Transverse colon (tissue), 4 donors: ENCODE measurements around the gene VGF. TPM values are rescaled to one million over a fixed set of nuclear protein-coding genes. Genes with fewer than 3 reads are reported as not detected.
"Not testable (repeated sequence)": the region's sequence is repeated elsewhere in the genome, so short reads cannot be mapped to it uniquely, and the experiment has no call there.

ENCODE experiments used
- DNase-seq: peaks from one replicate; pipeline ENCODE4 v3.0.0-alpha.2; 2019
- H3K27ac ChIP-seq, 4 donors: fragments of 200-600 bp; sonication (generic); 2 replicates each; pipeline ENCODE4 v1.5.1; 2016 to 2018; ENCODE audit warnings: inconsistent platforms in 4 of 4
- H3K27me3 ChIP-seq: fragments of 200-600 bp; sonication (generic); 2 replicates; pipeline ENCODE4 v1.5.1; 2017; ENCODE audit warnings: inconsistent platforms
- H3K36me3 ChIP-seq, 4 donors: fragments of 200-600 bp; sonication (generic); 2 replicates each; pipeline ENCODE4 v1.5.1; 2017 to 2019; ENCODE audit warnings: inconsistent platforms in 4 of 4
- H3K4me1 ChIP-seq, 4 donors: fragments of 200-600 bp; sonication (generic); 2 replicates each; pipeline ENCODE4 v1.5.1; 2017 to 2020; ENCODE audit warnings: inconsistent platforms in 4 of 4
- H3K4me3 ChIP-seq, 4 donors: fragments of 200-600 bp; sonication (generic); 1 replicate in 1 of 4; 2 replicates in 3 of 4; pipeline versions ENCODE4 v1.5.1 to v1.6.1; 2017 to 2019; ENCODE audit warnings: inconsistent platforms in 4 of 4
- H3K9me3 ChIP-seq, 2 donors: fragments of 200-600 bp; sonication (generic); 2 replicates each; pipeline ENCODE4 v1.5.1; 2017 to 2019; ENCODE audit warnings: inconsistent platforms in 2 of 2
- EP300 ChIP-seq: sonication (generic); formaldehyde crosslinking; IDR thresholded peaks from one replicate; pipeline ENCODE4 v1.6.1; 2017; ENCODE audit warnings: antibody characterized with exemption, low read depth
- POLR2A ChIP-seq: fragments of 450-650 bp; IDR thresholded peaks from one replicate; pipeline ENCODE4 v1.6.1; 2016; ENCODE audit warnings: antibody characterized with exemption, mild to moderate bottlenecking, moderate library complexity
- POLR2AphosphoS5 ChIP-seq, 3 donors: sonication (generic); formaldehyde crosslinking; IDR thresholded peaks; one replicate each; pipeline ENCODE4 v1.6.1; 2016; ENCODE audit warnings: antibody characterized with exemption in 3 of 3
- WGBS, 2 donors: methylation state at CpG; one replicate each; pipeline ENCODE4 v1.1.5; 2018; ENCODE audit warnings: low coverage in 1 of 2; 5-methylcytosine and 5-hydroxymethylcytosine counted together
- in situ Hi-C, 4 donors: fragments of 200-750 bp; cut with MboI; loops; one replicate each; pipeline versions ENCODE4 v1.15.0 to v1.15.1; 2017; ENCODE audit warnings: low sequenced_read_pairs in 3 of 4, low pct_ligation_motif_present in 1 of 4, low pct_unique_long_range_greater_than_20kb in 1 of 4
- intact Hi-C: fragments of 100-400 bp; cut with DNase I; formaldehyde crosslinking; loops from one replicate; pipeline ENCODE4 v1.15.1; 2023; ENCODE audit warnings: low total_unique reads
- total RNA-seq, 4 donors: library from RNA; depleted of rRNA; stranded (reverse); fragments of >200 nt; gene quantifications; one replicate each; pipeline ENCODE4 v1.1.0, GENCODE V29; 2016
- TF ChIP-seq, protein P1 (sequence below), 5 experiments: fragments of 200-600 bp in 3 of 5; fragments of 450-650 bp in 2 of 5; sonication (generic) in 3 of 5; IDR thresholded peaks; 1 replicate in 2 of 5; 2 replicates in 3 of 5; pipeline ENCODE4 v1.5.1; 2016 to 2017; ENCODE audit warnings: antibody characterized with exemption in 5 of 5, inconsistent platforms in 3 of 5, mild to moderate bottlenecking in 2 of 5, moderate library complexity in 1 of 5

The VGF gene
- total RNA-seq, 4 donors from 2014 or later = 0.95 TPM; not detected in 3

- H3K9me3 ChIP-seq = no peaks in the 10 kb centered on the region
- peaks cover 0 to 22% (median 10%) of the 10 kb centered on the region in 4 donors for H3K4me1 ChIP-seq
- intact Hi-C loops = no loop called here
- WGBS, 2 donors = 87% methylated on average over 5 of the region's 5 CpGs; no CpG with 5 or more reads in 1 of the 2 donors
- in situ Hi-C loops = no loop called here
- H3K36me3 ChIP-seq = no peaks in the 10 kb centered on the region
- no peak for DNase-seq
- TF ChIP-seq POLR2AphosphoS5 (IDR thresholded peaks at IDR 0.05) (no peak), EP300 (no peak), POLR2A (no peak)
- TF ChIP-seq, protein P1, sequence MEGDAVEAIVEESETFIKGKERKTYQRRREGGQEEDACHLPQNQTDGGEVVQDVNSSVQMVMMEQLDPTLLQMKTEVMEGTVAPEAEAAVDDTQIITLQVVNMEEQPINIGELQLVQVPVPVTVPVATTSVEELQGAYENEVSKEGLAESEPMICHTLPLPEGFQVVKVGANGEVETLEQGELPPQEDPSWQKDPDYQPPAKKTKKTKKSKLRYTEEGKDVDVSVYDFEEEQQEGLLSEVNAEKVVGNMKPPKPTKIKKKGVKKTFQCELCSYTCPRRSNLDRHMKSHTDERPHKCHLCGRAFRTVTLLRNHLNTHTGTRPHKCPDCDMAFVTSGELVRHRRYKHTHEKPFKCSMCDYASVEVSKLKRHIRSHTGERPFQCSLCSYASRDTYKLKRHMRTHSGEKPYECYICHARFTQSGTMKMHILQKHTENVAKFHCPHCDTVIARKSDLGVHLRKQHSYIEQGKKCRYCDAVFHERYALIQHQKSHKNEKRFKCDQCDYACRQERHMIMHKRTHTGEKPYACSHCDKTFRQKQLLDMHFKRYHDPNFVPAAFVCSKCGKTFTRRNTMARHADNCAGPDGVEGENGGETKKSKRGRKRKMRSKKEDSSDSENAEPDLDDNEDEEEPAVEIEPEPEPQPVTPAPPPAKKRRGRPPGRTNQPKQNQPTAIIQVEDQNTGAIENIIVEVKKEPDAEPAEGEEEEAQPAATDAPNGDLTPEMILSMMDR (IDR thresholded peaks at IDR 0.05) = no peak
- H3K27me3 ChIP-seq = peaks cover 49% of the 10 kb centered on the region
- H3K27ac ChIP-seq = peak overlapping the region in 1 of 4 donors; percentile 79
- H3K4me3 ChIP-seq = peak overlapping the region in 1 of 4 donors; percentile 40
Measured at GRCh38 chr7:101202603-101202918, 37.2 kb upstream of the VGF start.

- Histone ChIP-seq H3K27ac (peak overlapping the region; percentile 72 to 82 (median 79)), H3K4me1 (peaks cover 0 to 22% (median 10%) of the 10 kb centered on the region in 4 donors), H3K27me3 (peaks cover 49% of the 10 kb centered on the region), H3K36me3 (no peaks in the 10 kb centered on the region), H3K4me3 (peak overlapping the region in 3 of 4 donors; percentile 15 to 40 (median 35)), H3K9me3 (no peaks in the 10 kb centered on the region)
- intact Hi-C loops = no loop called here
- peak; percentile 82 for DNase-seq
- 19% methylated on average over 31 of the region's 75 CpGs; no CpG with 5 or more reads in 1 of the 2 donors for WGBS, 2 donors
- TF ChIP-seq POLR2A (peak; percentile 65), POLR2AphosphoS5 (IDR thresholded peaks at IDR 0.05) (peak in 2 of 3 donors; percentile 58 to 71)
- TF ChIP-seq, protein P1 (IDR thresholded peaks at IDR 0.05) = no peak
- in situ Hi-C loops = no loop called here
Measured at GRCh38 chr7:101201695-101202602, 36.6 kb upstream of the VGF start.

- Histone ChIP-seq H3K4me1 (peaks cover 0 to 22% (median 10%) of the 10 kb centered on the region in 4 donors), H3K27ac (peak within 1 kb of the TSS; percentile 72 to 82 (median 79)), H3K27me3 (peaks cover 53% of the 10 kb centered on the region), H3K9me3 (no peaks in the 10 kb centered on the region), H3K36me3 (no peaks in the 10 kb centered on the region), H3K4me3 (peak within 1 kb of the TSS in 3 of 4 donors; percentile 15 to 44 (median 35))
- TF ChIP-seq POLR2A (peak; percentile 86), EP300 (no peak), POLR2AphosphoS5 (IDR thresholded peaks at IDR 0.05) (peak; percentile 33 to 92 (median 80))
- TF ChIP-seq, protein P1 (IDR thresholded peaks at IDR 0.05) = no peak
- 29% methylated on average over 21 of the region's 21 CpGs; no CpG with 5 or more reads in 1 of the 2 donors for WGBS, 2 donors
- intact Hi-C loops (no loop called here), in situ Hi-C loops (no loop called here)
- peak; percentile 89 for DNase-seq
Measured at GRCh38 chr7:101200862-101201599, 35.7 kb upstream of the VGF start, which contains the start of gene MOGAT3. TSS of gene MOGAT3 (minus strand) at chr7:101201036. CDS start at chr7:101200854, 182 bp downstream.

GRCh38 chr7:101200504-101200861 lies 35.1 kb upstream of the VGF start:
- peak overlapping the region; percentile 72 to 82 (median 79) for H3K27ac ChIP-seq

GRCh38 chr7:101199522-101199921 lies 34.2 kb upstream of the VGF start:
- in situ Hi-C loops (loop anchor here in 2 of 4 donors (10.0 kb wide), 2 partner anchors 55 to 75 kb away; no protein-coding TSS in a partner anchor), intact Hi-C loops (loop anchor here (10.0 kb wide), 1 partner anchor 95 kb away; no protein-coding TSS in a partner anchor)
- not testable (repeated sequence) for H3K36me3 ChIP-seq, H3K4me3 ChIP-seq, H3K27ac ChIP-seq, DNase-seq, H3K9me3 ChIP-seq
- peaks cover 54% of the 10 kb centered on the region for H3K27me3 ChIP-seq
- H3K4me1 ChIP-seq = peaks cover 0 to 22% (median 10%) of the 10 kb centered on the region in 4 donors
- 90% methylated on average over 10 of the region's 10 CpGs; no CpG with 5 or more reads in 1 of the 2 donors for WGBS, 2 donors

More at GRCh38 chr7:101200504-101200861, 35.1 kb upstream of the VGF start:
- intact Hi-C loops (no loop called here), in situ Hi-C loops (no loop called here)
- Histone ChIP-seq H3K27me3 (peaks cover 54% of the 10 kb centered on the region), H3K4me3 (peak overlapping the region in 3 of 4 donors; percentile 8 to 44 (median 18)), H3K4me1 (peaks cover 0 to 22% (median 10%) of the 10 kb centered on the region in 4 donors), H3K9me3 (no peaks in the 10 kb centered on the region), H3K36me3 (no peaks in the 10 kb centered on the region)
- no peak for TF ChIP-seq POLR2AphosphoS5 (IDR thresholded peaks at IDR 0.05)
- 42% methylated on average over 2 of the region's 2 CpGs; no CpG with 5 or more reads in 1 of the 2 donors for WGBS, 2 donors
- DNase-seq = no peak
